Liver (tissue), 9 donors: Measurements from ENCODE around the gene MROH2B. TPM values are rescaled to one million over a fixed set of nuclear protein-coding genes. Genes with fewer than 3 reads are reported as not detected.
"Not testable (repeated sequence)": the region's sequence is repeated elsewhere in the genome, so short reads cannot be mapped to it uniquely, and the experiment has no call there.

Experiments used
- DNase-seq: peaks from one replicate; pipeline ENCODE4 v3.0.0-alpha.2; 2017; ENCODE audit warnings: low spot score
- H3K27ac ChIP-seq, 2 donors: one replicate each; pipeline ENCODE4 v1.7.0; 2013; ENCODE audit warnings: inconsistent platforms in 2 of 2, low read length in 2 of 2, control low read depth in 1 of 2, low read depth in 1 of 2, mild to moderate bottlenecking in 1 of 2
- H3K27me3 ChIP-seq, 4 donors: one replicate each; pipeline versions ENCODE4 v1.6.1 to v1.7.0; 2013; ENCODE audit warnings: low read length in 3 of 4, inconsistent platforms in 1 of 4, mild to moderate bottlenecking in 1 of 4, moderate library complexity in 1 of 4; ENCODE audit not compliant: control insufficient read depth in 4 of 4, insufficient read depth in 4 of 4
- H3K36me3 ChIP-seq, 4 donors: one replicate each; pipeline versions ENCODE4 v1.6.1 to v1.7.0; 2013; ENCODE audit warnings: low read length in 3 of 4, mild to moderate bottlenecking in 3 of 4, low read depth in 1 of 4, moderate library complexity in 1 of 4; ENCODE audit not compliant: control insufficient read depth in 4 of 4, insufficient read depth in 3 of 4
- H3K4me1 ChIP-seq, 4 donors: one replicate each; pipeline versions ENCODE4 v1.6.1 to v1.7.0; 2013; ENCODE audit warnings: low read length in 3 of 4, mild to moderate bottlenecking in 3 of 4, moderate library complexity in 1 of 4; ENCODE audit not compliant: control insufficient read depth in 4 of 4, insufficient read depth in 4 of 4
- H3K4me3 ChIP-seq, 3 donors: one replicate each; pipeline versions ENCODE4 v1.6.1 to v1.7.0; 2013; ENCODE audit warnings: low read length in 3 of 3, control low read depth in 1 of 3, low read depth in 1 of 3, mild to moderate bottlenecking in 1 of 3
- H3K9ac ChIP-seq, 2 donors: one replicate each; pipeline ENCODE4 v1.7.0; 2013; ENCODE audit warnings: low read length in 2 of 2, mild to moderate bottlenecking in 2 of 2, moderate library complexity in 2 of 2, control low read depth in 1 of 2, low read depth in 1 of 2
- H3K9me3 ChIP-seq, 4 donors: one replicate each; pipeline versions ENCODE4 v1.6.1 to v1.7.0; 2013; ENCODE audit warnings: low read length in 3 of 4; ENCODE audit not compliant: control insufficient read depth in 4 of 4
- EGR1 ChIP-seq, 2 donors: IDR thresholded peaks; 2 replicates each; pipeline ENCODE4 v1.6.1; 2016 to 2018; ENCODE audit warnings: antibody characterized with exemption in 2 of 2, low read depth in 2 of 2
- FOXA1 ChIP-seq: IDR thresholded peaks from 2 replicates; pipeline ENCODE4 v1.6.1; 2016; ENCODE audit warnings: antibody characterized with exemption
- FOXA2 ChIP-seq: IDR thresholded peaks from 2 replicates; pipeline ENCODE4 v1.6.1; 2016; ENCODE audit warnings: antibody characterized with exemption
- GABPA ChIP-seq, 2 donors: IDR thresholded peaks in 1 of 2; conservative IDR thresholded peaks in 1 of 2; 2 replicates each; pipeline ENCODE4 v1.6.1; 2016; ENCODE audit warnings: antibody characterized with exemption in 2 of 2, mild to moderate bottlenecking in 1 of 2, moderate library complexity in 1 of 2
- HNF4A ChIP-seq, 2 donors: conservative IDR thresholded peaks; 2 replicates each; pipeline ENCODE4 v1.6.1; 2016; ENCODE audit warnings: antibody characterized with exemption in 2 of 2, mild to moderate bottlenecking in 2 of 2
- HNF4G ChIP-seq: IDR thresholded peaks from 2 replicates; pipeline ENCODE4 v1.6.1; 2016; ENCODE audit warnings: antibody characterized with exemption
- JUND ChIP-seq, 2 donors: IDR thresholded peaks; 2 replicates each; pipeline ENCODE4 v1.6.1; 2016; ENCODE audit warnings: antibody characterized with exemption in 2 of 2
- NR2F2 ChIP-seq: IDR thresholded peaks from 2 replicates; pipeline ENCODE4 v1.6.1; 2016; ENCODE audit warnings: antibody characterized with exemption
- RAD21 ChIP-seq, 2 donors: IDR thresholded peaks; 2 replicates each; pipeline ENCODE4 v1.6.1; 2016; ENCODE audit warnings: antibody characterized with exemption in 2 of 2, mild to moderate bottlenecking in 2 of 2
- RXRA ChIP-seq, 2 donors: IDR thresholded peaks; 2 replicates each; pipeline ENCODE4 v1.6.1; 2017 to 2018; ENCODE audit warnings: antibody characterized with exemption in 2 of 2, mild to moderate bottlenecking in 1 of 2
- SP1 ChIP-seq: IDR thresholded peaks from 2 replicates; pipeline ENCODE4 v1.6.1; 2018; ENCODE audit warnings: antibody characterized with exemption, mild to moderate bottlenecking
- TAF1 ChIP-seq: conservative IDR thresholded peaks from 2 replicates; pipeline ENCODE4 v1.6.1; 2016; ENCODE audit warnings: antibody characterized with exemption, mild to moderate bottlenecking
- YY1 ChIP-seq: IDR thresholded peaks from 2 replicates; pipeline ENCODE4 v1.6.1; 2016; ENCODE audit warnings: antibody characterized with exemption, mild to moderate bottlenecking
- WGBS: extraction: QIAGEN DNeasy Blood & Tissue Kit; methylation state at CpG from one replicate; pipeline ENCODE4 v1.1.7; 2013; 5-methylcytosine and 5-hydroxymethylcytosine counted together
- polyA plus RNA-seq, 2 donors: library from polyadenylated mRNA; stranded (reverse) in 1 of 2; unstranded in 1 of 2; fragments of 200-250 nt in 1 of 2; fragments of >200 nt in 1 of 2; fragmentation: Nextera tagmentation in 1 of 2; extraction: Ambion mirVana in 1 of 2; gene quantifications; one replicate each; pipeline versions ENCODE4 v1.2.1 to v1.2.3, GENCODE V29; 2013 to 2015
- total RNA-seq, 2 donors: library from RNA; depleted of rRNA; stranded (reverse); fragments of >200 nt; gene quantifications; one replicate each; pipeline ENCODE4 v1.2.3, GENCODE V29; 2014
- TF ChIP-seq, protein P1 (sequence below): IDR thresholded peaks from 2 replicates; pipeline ENCODE4 v1.6.1; 2016; ENCODE audit warnings: antibody characterized with exemption
- TF ChIP-seq, protein P2 (sequence below): fragments of 150-350 bp; IDR thresholded peaks from 2 replicates; pipeline ENCODE4 v1.5.1; 2017; ENCODE audit warnings: improper control_type of control experiment, low read depth, low read length; ENCODE audit not compliant: missing input control
- TF ChIP-seq, protein P3 (sequence below): IDR thresholded peaks from 2 replicates; pipeline ENCODE4 v1.6.1; 2016; ENCODE audit warnings: antibody characterized with exemption
- TF ChIP-seq, protein P4 (sequence below): IDR thresholded peaks from 2 replicates; pipeline ENCODE4 v1.6.1; 2016; ENCODE audit warnings: antibody characterized with exemption
- TF ChIP-seq, protein P5 (sequence below): IDR thresholded peaks from 2 replicates; pipeline ENCODE4 v1.6.1; 2016; ENCODE audit warnings: antibody characterized with exemption, mild to moderate bottlenecking
- donor health status: healthy.
- donor health status: healthy.
- donor health status: healthy.
- donor health status: healthy.
- donor health status: healthy.

MROH2B gene
- total and polyA plus RNA-seq, 4 donors, result under 0.01 to 0.46 (median 0.06) TPM; not detected in 1

DNA sequence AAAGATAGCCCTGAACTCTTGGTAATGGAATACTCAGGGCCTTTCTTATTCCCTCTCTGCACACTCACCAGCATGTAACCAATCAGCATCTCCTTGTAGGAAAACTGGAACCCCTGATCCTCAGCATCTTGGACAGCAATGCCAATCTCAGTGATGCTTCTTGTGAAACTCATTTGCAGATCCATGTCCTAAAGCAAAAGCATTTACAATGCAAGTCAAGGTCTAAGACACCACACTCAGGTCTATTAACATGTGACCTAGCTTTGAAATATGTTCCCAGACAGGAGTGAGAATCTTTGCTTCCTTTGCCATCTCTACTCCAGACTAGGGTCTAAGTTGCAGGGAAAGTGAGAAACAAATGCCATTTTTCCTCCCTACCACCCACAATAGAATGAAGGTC lies 38.2 kb downstream of the MROH2B start (continued):
- TF ChIP-seq RAD21 (IDR thresholded peaks at IDR 0.05) (no peak), JUND (IDR thresholded peaks at IDR 0.05) (no peak)

DNA sequence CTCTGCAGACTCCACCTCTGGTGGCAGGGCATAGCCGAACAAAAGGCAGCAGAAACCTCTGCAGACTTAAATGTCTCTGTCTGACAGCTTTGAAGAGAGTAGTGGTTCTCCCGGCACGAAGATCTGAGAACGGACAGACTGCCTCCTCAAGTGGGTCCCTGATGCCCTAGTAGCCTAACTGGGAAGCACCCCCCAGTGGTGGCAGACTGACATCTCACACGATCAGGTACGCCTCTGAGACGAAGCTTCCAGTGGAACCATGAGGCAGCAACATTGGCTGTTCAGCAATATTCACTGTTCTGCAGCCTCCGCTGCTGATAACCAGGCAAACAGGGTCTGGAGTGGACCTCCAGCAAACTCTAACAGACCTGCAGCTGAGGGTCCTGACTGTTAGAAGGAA lies 48.5 kb downstream of the MROH2B start:
- H3K9me3 ChIP-seq, H3K4me3 ChIP-seq, H3K4me1 ChIP-seq, H3K27me3 ChIP-seq, DNase-seq, H3K27ac ChIP-seq, H3K9ac ChIP-seq, H3K36me3 ChIP-seq: not testable (repeated sequence)
- 97% methylated on average over 8 of the region's 8 CpGs for WGBS

DNA sequence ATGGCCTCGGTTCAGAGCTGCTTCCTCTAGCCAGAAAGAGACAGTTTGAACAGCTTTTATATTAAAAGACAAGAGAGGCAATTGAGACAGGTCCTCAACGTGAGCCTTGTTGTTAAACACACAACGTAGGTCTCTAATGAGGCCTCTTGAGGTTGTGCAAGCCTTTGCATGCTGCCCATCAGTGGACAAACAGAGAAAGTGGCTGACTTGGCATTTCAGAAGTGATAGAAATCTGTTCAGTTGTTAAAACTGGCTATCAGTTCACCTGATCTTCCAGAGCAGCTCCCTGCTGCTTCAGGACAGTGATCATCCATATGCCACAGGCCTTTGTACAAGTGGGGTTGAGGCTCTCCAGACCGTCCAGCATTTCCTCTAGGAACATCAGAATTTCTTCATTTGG lies 58.8 kb downstream of the MROH2B start:
- H3K27ac ChIP-seq, result peak overlapping the region; percentile 42 to 48
- no peaks in the 10 kb centered on the region for H3K9me3 ChIP-seq
- no peak for DNase-seq
- H3K9ac ChIP-seq, result no peak overlapping the region
- 37% methylated on average over 4 of the region's 4 CpGs for WGBS
- H3K4me3 ChIP-seq, result no peak overlapping the region
- H3K4me1 ChIP-seq, result peaks cover 0 to 12% (median 4%) of the 10 kb centered on the region in 4 donors
- TF ChIP-seq GABPA (IDR thresholded peaks at IDR 0.05 in 1 of 2, conservative IDR thresholded peaks at IDR 0.05 in 1 of 2) (no peak), FOXA2 (peak; percentile 27), NR2F2 (no peak), EGR1 (IDR thresholded peaks at IDR 0.05; ENCODE audit: low read depth in 2 of 2) (no peak), RAD21 (IDR thresholded peaks at IDR 0.05) (peak; percentile 44 to 54), SP1 (peak; percentile 37), TAF1 (no peak), RXRA (IDR thresholded peaks at IDR 0.05) (peak; percentile 7 to 74), JUND (IDR thresholded peaks at IDR 0.05) (peak in 1 of 2 donors; percentile 35), HNF4A (conservative IDR thresholded peaks at IDR 0.05) (peak; percentile 41 to 70), FOXA1 (no peak), YY1 (peak; percentile 54), HNF4G (no peak)
- TF ChIP-seq, protein P1, sequence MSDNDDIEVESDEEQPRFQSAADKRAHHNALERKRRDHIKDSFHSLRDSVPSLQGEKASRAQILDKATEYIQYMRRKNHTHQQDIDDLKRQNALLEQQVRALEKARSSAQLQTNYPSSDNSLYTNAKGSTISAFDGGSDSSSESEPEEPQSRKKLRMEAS, result peak; percentile 72
- TF ChIP-seq, protein P2, sequence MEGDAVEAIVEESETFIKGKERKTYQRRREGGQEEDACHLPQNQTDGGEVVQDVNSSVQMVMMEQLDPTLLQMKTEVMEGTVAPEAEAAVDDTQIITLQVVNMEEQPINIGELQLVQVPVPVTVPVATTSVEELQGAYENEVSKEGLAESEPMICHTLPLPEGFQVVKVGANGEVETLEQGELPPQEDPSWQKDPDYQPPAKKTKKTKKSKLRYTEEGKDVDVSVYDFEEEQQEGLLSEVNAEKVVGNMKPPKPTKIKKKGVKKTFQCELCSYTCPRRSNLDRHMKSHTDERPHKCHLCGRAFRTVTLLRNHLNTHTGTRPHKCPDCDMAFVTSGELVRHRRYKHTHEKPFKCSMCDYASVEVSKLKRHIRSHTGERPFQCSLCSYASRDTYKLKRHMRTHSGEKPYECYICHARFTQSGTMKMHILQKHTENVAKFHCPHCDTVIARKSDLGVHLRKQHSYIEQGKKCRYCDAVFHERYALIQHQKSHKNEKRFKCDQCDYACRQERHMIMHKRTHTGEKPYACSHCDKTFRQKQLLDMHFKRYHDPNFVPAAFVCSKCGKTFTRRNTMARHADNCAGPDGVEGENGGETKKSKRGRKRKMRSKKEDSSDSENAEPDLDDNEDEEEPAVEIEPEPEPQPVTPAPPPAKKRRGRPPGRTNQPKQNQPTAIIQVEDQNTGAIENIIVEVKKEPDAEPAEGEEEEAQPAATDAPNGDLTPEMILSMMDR, result no peak
- TF ChIP-seq, protein P3, sequence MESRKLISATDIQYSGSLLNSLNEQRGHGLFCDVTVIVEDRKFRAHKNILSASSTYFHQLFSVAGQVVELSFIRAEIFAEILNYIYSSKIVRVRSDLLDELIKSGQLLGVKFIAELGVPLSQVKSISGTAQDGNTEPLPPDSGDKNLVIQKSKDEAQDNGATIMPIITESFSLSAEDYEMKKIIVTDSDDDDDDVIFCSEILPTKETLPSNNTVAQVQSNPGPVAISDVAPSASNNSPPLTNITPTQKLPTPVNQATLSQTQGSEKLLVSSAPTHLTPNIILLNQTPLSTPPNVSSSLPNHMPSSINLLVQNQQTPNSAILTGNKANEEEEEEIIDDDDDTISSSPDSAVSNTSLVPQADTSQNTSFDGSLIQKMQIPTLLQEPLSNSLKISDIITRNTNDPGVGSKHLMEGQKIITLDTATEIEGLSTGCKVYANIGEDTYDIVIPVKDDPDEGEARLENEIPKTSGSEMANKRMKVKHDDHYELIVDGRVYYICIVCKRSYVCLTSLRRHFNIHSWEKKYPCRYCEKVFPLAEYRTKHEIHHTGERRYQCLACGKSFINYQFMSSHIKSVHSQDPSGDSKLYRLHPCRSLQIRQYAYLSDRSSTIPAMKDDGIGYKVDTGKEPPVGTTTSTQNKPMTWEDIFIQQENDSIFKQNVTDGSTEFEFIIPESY, result no peak
- TF ChIP-seq, protein P4, sequence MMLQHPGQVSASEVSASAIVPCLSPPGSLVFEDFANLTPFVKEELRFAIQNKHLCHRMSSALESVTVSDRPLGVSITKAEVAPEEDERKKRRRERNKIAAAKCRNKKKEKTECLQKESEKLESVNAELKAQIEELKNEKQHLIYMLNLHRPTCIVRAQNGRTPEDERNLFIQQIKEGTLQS, result no peak
- TF ChIP-seq, protein P5, sequence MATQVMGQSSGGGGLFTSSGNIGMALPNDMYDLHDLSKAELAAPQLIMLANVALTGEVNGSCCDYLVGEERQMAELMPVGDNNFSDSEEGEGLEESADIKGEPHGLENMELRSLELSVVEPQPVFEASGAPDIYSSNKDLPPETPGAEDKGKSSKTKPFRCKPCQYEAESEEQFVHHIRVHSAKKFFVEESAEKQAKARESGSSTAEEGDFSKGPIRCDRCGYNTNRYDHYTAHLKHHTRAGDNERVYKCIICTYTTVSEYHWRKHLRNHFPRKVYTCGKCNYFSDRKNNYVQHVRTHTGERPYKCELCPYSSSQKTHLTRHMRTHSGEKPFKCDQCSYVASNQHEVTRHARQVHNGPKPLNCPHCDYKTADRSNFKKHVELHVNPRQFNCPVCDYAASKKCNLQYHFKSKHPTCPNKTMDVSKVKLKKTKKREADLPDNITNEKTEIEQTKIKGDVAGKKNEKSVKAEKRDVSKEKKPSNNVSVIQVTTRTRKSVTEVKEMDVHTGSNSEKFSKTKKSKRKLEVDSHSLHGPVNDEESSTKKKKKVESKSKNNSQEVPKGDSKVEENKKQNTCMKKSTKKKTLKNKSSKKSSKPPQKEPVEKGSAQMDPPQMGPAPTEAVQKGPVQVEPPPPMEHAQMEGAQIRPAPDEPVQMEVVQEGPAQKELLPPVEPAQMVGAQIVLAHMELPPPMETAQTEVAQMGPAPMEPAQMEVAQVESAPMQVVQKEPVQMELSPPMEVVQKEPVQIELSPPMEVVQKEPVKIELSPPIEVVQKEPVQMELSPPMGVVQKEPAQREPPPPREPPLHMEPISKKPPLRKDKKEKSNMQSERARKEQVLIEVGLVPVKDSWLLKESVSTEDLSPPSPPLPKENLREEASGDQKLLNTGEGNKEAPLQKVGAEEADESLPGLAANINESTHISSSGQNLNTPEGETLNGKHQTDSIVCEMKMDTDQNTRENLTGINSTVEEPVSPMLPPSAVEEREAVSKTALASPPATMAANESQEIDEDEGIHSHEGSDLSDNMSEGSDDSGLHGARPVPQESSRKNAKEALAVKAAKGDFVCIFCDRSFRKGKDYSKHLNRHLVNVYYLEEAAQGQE, result peak; percentile 42
- H3K27me3 ChIP-seq, result no peaks in the 10 kb centered on the region
- no peaks in the 10 kb centered on the region for H3K36me3 ChIP-seq
